NT2/D1 (cell line): Measurements from ENCODE around the gene UNC45A.

Source experiments
- DNase-seq: peaks from one replicate; pipeline ENCODE4 v3.0.0-alpha.2; 2011; ENCODE audit warnings: low read depth, low spot score
- H3K27me3 ChIP-seq: 2 replicates; pipeline ENCODE4 v1.6.0; 2011; ENCODE audit warnings: mild to moderate bottlenecking; ENCODE audit not compliant: insufficient read length, insufficient read depth
- H3K36me3 ChIP-seq: 2 replicates; pipeline ENCODE4 v1.6.1; 2011; ENCODE audit warnings: mild to moderate bottlenecking, low read length, mixed read lengths; ENCODE audit not compliant: insufficient read depth, insufficient read length
- H3K4me1 ChIP-seq: 2 replicates; pipeline ENCODE4 v1.5.1; 2011; ENCODE audit not compliant: insufficient read depth, insufficient read length
- H3K4me3 ChIP-seq: 2 replicates; pipeline ENCODE4 v1.5.1; 2011; ENCODE audit warnings: low read depth; ENCODE audit not compliant: insufficient read length
- H3K9ac ChIP-seq: 2 replicates; pipeline ENCODE4 v1.6.0; 2011; ENCODE audit warnings: low read depth; ENCODE audit not compliant: insufficient read length
- H3K9me3 ChIP-seq: 2 replicates; pipeline ENCODE4 v1.5.1; 2011; ENCODE audit warnings: mild to moderate bottlenecking, low read length; ENCODE audit not compliant: insufficient read depth
- SUZ12 ChIP-seq: IDR thresholded peaks from 2 replicates; pipeline ENCODE4 v1.6.1; 2011; ENCODE audit not compliant: insufficient read length, insufficient read depth; ENCODE audit errors: extremely low read depth
- YY1 ChIP-seq: IDR thresholded peaks from 2 replicates; pipeline ENCODE4 v1.6.1; 2011; ENCODE audit not compliant: insufficient read length, insufficient read depth
- ZNF274 ChIP-seq: IDR thresholded peaks from 2 replicates; pipeline ENCODE4 v1.6.1; 2011; ENCODE audit warnings: mild to moderate bottlenecking, low read depth, low read length

UNC45A gene

GRCh38 chr15:90929246-90930019 is 5.7 kb upstream of the UNC45A start:
- Histone ChIP-seq H3K4me3 (no peak overlapping the region), H3K36me3 (no peaks in the 10 kb centered on the region), H3K9me3 (no peaks in the 10 kb centered on the region), H3K9ac (no peak overlapping the region), H3K4me1 (peaks cover 6% of the 10 kb centered on the region), H3K27me3 (peaks cover 18% of the 10 kb centered on the region)
- no peak for TF ChIP-seq YY1
- no peak for TF ChIP-seq ZNF274
- TF ChIP-seq SUZ12, result no peak
- DNase-seq, result no peak

- no peak overlapping the region for H3K9ac ChIP-seq
- TF ChIP-seq SUZ12, result no peak
- no peak for TF ChIP-seq YY1
- H3K4me3 ChIP-seq, result peak overlapping the region; percentile 76
- no peaks in the 10 kb centered on the region for H3K36me3 ChIP-seq
- no peaks in the 10 kb centered on the region for H3K9me3 ChIP-seq
- peaks cover 18% of the 10 kb centered on the region for H3K27me3 ChIP-seq
- DNase-seq, result no peak
- peaks cover 6% of the 10 kb centered on the region for H3K4me1 ChIP-seq
Measured at GRCh38 chr15:90930861-90931574, 4.1 kb upstream of the UNC45A start.

GRCh38 chr15:90931575-90931827 is 3.6 kb upstream of the UNC45A start:
- Histone ChIP-seq H3K4me1 (peaks cover 8% of the 10 kb centered on the region), H3K4me3 (peak overlapping the region; percentile 76), H3K27me3 (peaks cover 18% of the 10 kb centered on the region), H3K9me3 (no peaks in the 10 kb centered on the region), H3K36me3 (peaks cover 4% of the 10 kb centered on the region), H3K9ac (peak overlapping the region; percentile 80)
- TF ChIP-seq YY1 (no peak), ZNF274 (no peak), SUZ12 (no peak)
- no peak for DNase-seq

- peak; percentile 79 for DNase-seq
- peak within 1 kb of the TSS; percentile 80 for H3K9ac ChIP-seq
- peaks cover 10% of the 10 kb centered on the region for H3K36me3 ChIP-seq
- TF ChIP-seq SUZ12, result no peak
- no peak for TF ChIP-seq YY1
- TF ChIP-seq ZNF274, result no peak
- H3K4me1 ChIP-seq, result peaks cover 8% of the 10 kb centered on the region
- H3K4me3 ChIP-seq, result peak within 1 kb of the TSS; percentile 76
- H3K9me3 ChIP-seq, result no peaks in the 10 kb centered on the region
- peaks cover 18% of the 10 kb centered on the region for H3K27me3 ChIP-seq
Measured at GRCh38 chr15:90931828-90932659, 3.0 kb upstream of the UNC45A start, which contains the start of gene HDDC3. HDDC3 (minus strand) TSS chr15:90932549; CDS start chr15:90932540, 9 bp downstream.

- Histone ChIP-seq H3K36me3 (peaks cover 13% of the 10 kb centered on the region), H3K27me3 (peaks cover 18% of the 10 kb centered on the region), H3K9me3 (no peaks in the 10 kb centered on the region), H3K4me3 (peak overlapping the region; percentile 76), H3K4me1 (peaks cover 8% of the 10 kb centered on the region), H3K9ac (peak overlapping the region; percentile 58)
- no peak for TF ChIP-seq YY1
- TF ChIP-seq ZNF274, result no peak
- TF ChIP-seq SUZ12, result no peak
- DNase-seq, result no peak
Measured at GRCh38 chr15:90932660-90932991, 2.5 kb upstream of the UNC45A start.

- Histone ChIP-seq H3K4me1 (peaks cover 8% of the 10 kb centered on the region), H3K9me3 (no peaks in the 10 kb centered on the region), H3K9ac (no peak overlapping the region), H3K36me3 (peaks cover 20% of the 10 kb centered on the region), H3K27me3 (peaks cover 18% of the 10 kb centered on the region), H3K4me3 (no peak overlapping the region)
- no peak for DNase-seq
- TF ChIP-seq ZNF274 (no peak), SUZ12 (no peak), YY1 (no peak)
Measured at GRCh38 chr15:90933301-90933700, 1.8 kb upstream of the UNC45A start.

- TF ChIP-seq ZNF274 (no peak), SUZ12 (no peak), YY1 (no peak)
- Histone ChIP-seq H3K9ac (peak overlapping the region; percentile 72), H3K4me1 (peaks cover 8% of the 10 kb centered on the region), H3K9me3 (no peaks in the 10 kb centered on the region), H3K36me3 (peaks cover 27% of the 10 kb centered on the region), H3K27me3 (peaks cover 18% of the 10 kb centered on the region), H3K4me3 (peak overlapping the region; percentile 77)
- DNase-seq, result peak; percentile 88
Measured at GRCh38 chr15:90934256-90934948, 683 bp upstream of the UNC45A start.
